GM18951 (cell line): ENCODE measurements around the gene PNMA8C.
"Not testable (repeated sequence)": the region's sequence is repeated elsewhere in the genome, so short reads cannot be mapped to it uniquely, and the experiment has no call there.

Experiments
- POLR2A ChIP-seq: IDR thresholded peaks from 4 replicates; pipeline ENCODE4 v1.6.1; 2011; ENCODE audit warnings: mild to moderate bottlenecking; ENCODE audit not compliant: insufficient read length, insufficient read depth; ENCODE audit errors: extremely low read depth
- in situ Hi-C: fragments of 300-500 bp; cut with MboI; formaldehyde crosslinking; loops from one replicate; pipeline ENCODE4 v1.12.0; 2022; ENCODE audit warnings: low sequenced_read_pairs, mixed read lengths, inconsistent platforms; ENCODE audit not compliant: unreplicated experiment

PNMA8C gene

GRCh38 chr19:46411088-46411924 is 17.4 kb downstream of the PNMA8C start:
- no peak for TF ChIP-seq POLR2A
- in situ Hi-C loops = no loop called here

- in situ Hi-C loops = no loop called here
- TF ChIP-seq POLR2A = no peak
These were observed 18.3 kb downstream of the PNMA8C start for GRCh38 chr19:46410205-46411087.

- no peak for TF ChIP-seq POLR2A
- in situ Hi-C loops = loop anchor here (5.0 kb wide), 1 partner anchor 78 kb away; no protein-coding TSS in a partner anchor
These were observed 19.5 kb downstream of the PNMA8C start for GRCh38 chr19:46409191-46409590.

GRCh38 chr19:46408664-46409039 is 20.1 kb downstream of the PNMA8C start:
- in situ Hi-C loops = loop anchor here (5.0 kb wide), 1 partner anchor 79 kb away; no protein-coding TSS in a partner anchor
- TF ChIP-seq POLR2A = no peak

DNA sequence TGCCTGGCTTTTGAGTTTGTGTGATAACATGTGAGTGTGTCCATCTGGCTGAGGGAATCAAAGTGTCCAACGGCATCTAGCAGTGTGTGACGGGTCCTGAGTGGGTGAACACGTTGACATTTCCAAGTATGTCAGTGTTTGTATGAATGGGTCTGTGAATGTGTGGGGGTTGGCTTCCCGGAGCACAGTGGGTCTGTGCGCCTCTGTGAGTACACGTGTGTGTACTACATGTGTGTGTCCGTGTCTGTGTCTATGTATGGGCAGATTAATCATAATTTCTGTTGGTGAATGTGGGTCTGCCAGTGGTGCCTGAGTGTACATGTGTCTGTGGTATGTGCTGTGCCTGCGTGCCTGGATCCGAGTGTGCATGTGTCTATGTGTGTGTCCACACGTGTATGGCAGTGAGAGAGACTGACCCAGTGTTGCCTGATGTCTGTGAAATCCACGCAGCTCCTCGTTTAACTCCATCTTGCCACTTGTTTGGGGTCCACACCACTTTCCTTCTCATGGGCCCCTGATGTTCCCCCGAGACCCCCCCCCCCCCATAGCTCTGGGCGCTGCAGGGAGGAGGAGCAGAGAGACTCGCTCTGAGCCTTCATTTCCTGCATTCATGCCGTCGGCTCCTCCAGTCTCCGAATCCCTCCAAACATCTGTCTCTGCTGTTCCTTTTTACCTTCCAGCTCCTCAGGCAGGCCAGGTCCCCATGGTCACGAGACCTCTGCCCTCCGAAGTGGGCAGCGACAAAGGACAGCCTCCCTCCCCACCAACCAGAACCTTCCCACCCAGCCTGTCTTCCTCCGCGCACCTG is 20.7 kb downstream of the PNMA8C start:
- no peak for TF ChIP-seq POLR2A
- in situ Hi-C loops = loop anchor here (5.0 kb wide), 1 partner anchor 79 kb away; no protein-coding TSS in a partner anchor

GRCh38 chr19:46406976-46407375 is 21.8 kb downstream of the PNMA8C start:
- no peak for TF ChIP-seq POLR2A
- in situ Hi-C loops = loop anchor here (5.0 kb wide), 1 partner anchor 80 kb away; no protein-coding TSS in a partner anchor

- in situ Hi-C loops = loop anchor here (5.0 kb wide), 1 partner anchor 82 kb away; no protein-coding TSS in a partner anchor
- TF ChIP-seq POLR2A = no peak
These were observed 23.8 kb downstream of the PNMA8C start for GRCh38 chr19:46404753-46405468.

GRCh38 chr19:46404055-46404752 is 24.5 kb downstream of the PNMA8C start:
- in situ Hi-C loops = no loop called here

DNA sequence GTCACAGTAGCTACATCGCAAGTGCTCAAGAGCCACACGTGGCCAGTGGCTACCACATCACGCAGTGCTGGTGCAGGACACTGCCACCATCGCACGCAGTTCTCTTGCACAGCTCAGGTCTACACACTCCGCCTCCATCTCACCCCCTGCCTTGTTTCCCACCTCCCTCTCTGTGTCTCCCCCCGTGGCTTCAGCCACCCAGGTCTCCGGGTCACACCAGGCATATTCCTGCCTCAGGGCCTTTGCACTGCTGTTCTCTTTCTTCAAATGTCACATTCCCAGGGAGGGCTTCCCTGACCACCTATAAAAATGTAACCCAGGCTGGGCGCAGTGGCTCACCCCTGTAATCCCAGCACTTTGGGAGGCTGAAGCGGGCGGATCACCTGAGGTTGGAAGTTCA is 26.0 kb downstream of the PNMA8C start:
- in situ Hi-C loops = no loop called here
- no peak for TF ChIP-seq POLR2A

More at GRCh38 chr19:46404055-46404752, 24.5 kb downstream of the PNMA8C start:
- TF ChIP-seq POLR2A = no peak

- in situ Hi-C loops = not testable (repeated sequence)
These were observed 30.8 kb downstream of the PNMA8C start for GRCh38 chr19:46397801-46398479.

DNA sequence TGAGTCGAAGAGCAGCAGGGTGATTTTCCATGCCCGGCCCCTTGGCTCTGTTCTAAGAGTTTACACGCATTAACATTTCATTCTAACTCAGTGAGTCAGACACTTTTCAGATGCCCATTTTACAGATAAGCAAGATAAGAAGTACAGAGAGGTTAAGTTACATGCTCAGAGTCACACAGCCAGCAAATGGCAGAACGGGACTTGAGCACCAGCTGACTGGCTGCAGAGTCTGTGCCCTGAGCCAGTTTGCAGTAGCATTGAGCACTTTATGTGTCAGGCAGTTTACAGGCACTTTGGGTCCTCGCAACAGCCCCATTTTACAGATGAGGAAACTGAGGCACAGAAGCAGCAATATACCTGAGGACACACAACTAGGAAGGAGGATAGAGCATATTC is 34.3 kb downstream of the PNMA8C start:
- no peak for TF ChIP-seq POLR2A
- in situ Hi-C loops = no loop called here
